Fibroblast of lung (primary cell): ENCODE measurements around the gene CYTL1. TPM values are rescaled to one million over a fixed set of nuclear protein-coding genes. Genes with fewer than 3 reads are reported as not detected.

ENCODE experiments used
- DNase-seq, 2 donors: peaks; one replicate each; pipeline versions ENCODE4 v3.0.0 to v3.0.0-alpha.2; 2010; ENCODE audit warnings: low read depth in 2 of 2
- H2AFZ ChIP-seq: 2 replicates; pipeline ENCODE4 v1.5.1; 2012; ENCODE audit warnings: low read length, control low read depth, inconsistent platforms
- H3K27ac ChIP-seq: 2 replicates; pipeline ENCODE4 v1.5.1; 2011; ENCODE audit warnings: low read length, control low read depth; ENCODE audit not compliant: insufficient read depth
- H3K27me3 ChIP-seq: 2 replicates; pipeline ENCODE4 v1.5.1; 2011; ENCODE audit warnings: mild to moderate bottlenecking, low read length; ENCODE audit not compliant: control insufficient read depth, insufficient read depth
- H3K36me3 ChIP-seq: 2 replicates; pipeline ENCODE4 v1.5.1; 2011; ENCODE audit warnings: low read length; ENCODE audit not compliant: control insufficient read depth, insufficient read depth
- H3K4me1 ChIP-seq: 2 replicates; pipeline ENCODE4 v1.5.1; 2011; ENCODE audit warnings: low read length; ENCODE audit not compliant: control insufficient read depth, insufficient read depth; ENCODE audit errors: extremely low read depth
- H3K4me2 ChIP-seq: 2 replicates; pipeline ENCODE4 v1.5.1; 2011; ENCODE audit warnings: low read length, control low read depth; ENCODE audit not compliant: insufficient read depth; ENCODE audit errors: extremely low read depth
- H3K4me3 ChIP-seq, 4 experiments: fragments of 200-600 bp in 1 of 4; sonication (generic) in 1 of 4; replicated peaks in 1 of 4; 2 replicates each; pipeline ENCODE4 v1.5.1; 2011 to 2016; ENCODE audit warnings: low read length in 4 of 4, low read depth in 3 of 4, mild to moderate bottlenecking in 3 of 4, control low read depth in 2 of 4, inconsistent platforms in 1 of 4, mixed read lengths in 1 of 4; ENCODE audit not compliant: insufficient read depth in 1 of 4; ENCODE audit errors: control extremely low read depth in 1 of 4
- H3K79me2 ChIP-seq: 2 replicates; pipeline ENCODE4 v1.5.1; 2012; ENCODE audit warnings: mild to moderate bottlenecking, low read length, inconsistent platforms; ENCODE audit not compliant: control insufficient read depth, insufficient read depth
- H3K9ac ChIP-seq: 2 replicates; pipeline ENCODE4 v1.5.1; 2011; ENCODE audit warnings: mild to moderate bottlenecking, low read length, control low read depth; ENCODE audit not compliant: insufficient read depth
- H3K9me3 ChIP-seq: 2 replicates; pipeline ENCODE4 v1.5.1; 2012; ENCODE audit warnings: low read depth, low read length; ENCODE audit not compliant: control insufficient read depth, insufficient read depth
- H4K20me1 ChIP-seq: 2 replicates; pipeline ENCODE4 v1.5.1; 2011; ENCODE audit warnings: low read length; ENCODE audit not compliant: control insufficient read depth, insufficient read depth; ENCODE audit errors: extremely low read depth
- EZH2 ChIP-seq: IDR thresholded peaks from 2 replicates; pipeline ENCODE4 v1.5.1; 2012; ENCODE audit warnings: low read length, control low read depth, mild to moderate bottlenecking; ENCODE audit errors: missing control alignments
- polyA plus RNA-seq, 2 donors: library from polyadenylated mRNA; depleted of rRNA in 1 of 2; stranded (reverse) in 1 of 2; unstranded in 1 of 2; fragments of >200 nt; gene quantifications; 2 replicates each; pipeline ENCODE4 v1.2.1, GENCODE V29; 2011 to 2012; ENCODE audit warnings: missing spikeins in 1 of 2
- total RNA-seq: library from RNA; depleted of rRNA; stranded (reverse); fragments of >200 nt; gene quantifications from 2 replicates; pipeline ENCODE4 v1.2.1, GENCODE V29; 2014
- TF ChIP-seq, protein P1 (sequence below), 2 donors: IDR thresholded peaks in 1 of 2; conservative IDR thresholded peaks in 1 of 2; 1 replicate in 1 of 2; 2 replicates in 1 of 2; pipeline ENCODE4 v1.5.1; 2011 to 2012; ENCODE audit warnings: low read length in 2 of 2, control low read depth in 1 of 2, inconsistent platforms in 1 of 2, low read depth in 1 of 2, mild to moderate bottlenecking in 1 of 2

Gene CYTL1
- total and polyA plus RNA-seq, 2 donors (not counting 1 experiment from before 2014, with no cell fraction given): 0.17 to 6.9 TPM

- Histone ChIP-seq H3K4me2 (peak overlapping the region; percentile 97), H3K79me2 (no peaks in the 10 kb centered on the region), H3K27me3 (peaks cover 8% of the 10 kb centered on the region), H3K4me1 (peaks cover 2% of the 10 kb centered on the region), H3K27ac (no peak overlapping the region), H3K4me3 (peak overlapping the region; percentile 39 to 66 (median 56)), H4K20me1 (no peaks in the 10 kb centered on the region), H3K36me3 (no peaks in the 10 kb centered on the region), H3K9ac (peak overlapping the region; percentile 48), H2AFZ (peak overlapping the region; percentile 84), H3K9me3 (no peaks in the 10 kb centered on the region)
- TF ChIP-seq, protein P1, sequence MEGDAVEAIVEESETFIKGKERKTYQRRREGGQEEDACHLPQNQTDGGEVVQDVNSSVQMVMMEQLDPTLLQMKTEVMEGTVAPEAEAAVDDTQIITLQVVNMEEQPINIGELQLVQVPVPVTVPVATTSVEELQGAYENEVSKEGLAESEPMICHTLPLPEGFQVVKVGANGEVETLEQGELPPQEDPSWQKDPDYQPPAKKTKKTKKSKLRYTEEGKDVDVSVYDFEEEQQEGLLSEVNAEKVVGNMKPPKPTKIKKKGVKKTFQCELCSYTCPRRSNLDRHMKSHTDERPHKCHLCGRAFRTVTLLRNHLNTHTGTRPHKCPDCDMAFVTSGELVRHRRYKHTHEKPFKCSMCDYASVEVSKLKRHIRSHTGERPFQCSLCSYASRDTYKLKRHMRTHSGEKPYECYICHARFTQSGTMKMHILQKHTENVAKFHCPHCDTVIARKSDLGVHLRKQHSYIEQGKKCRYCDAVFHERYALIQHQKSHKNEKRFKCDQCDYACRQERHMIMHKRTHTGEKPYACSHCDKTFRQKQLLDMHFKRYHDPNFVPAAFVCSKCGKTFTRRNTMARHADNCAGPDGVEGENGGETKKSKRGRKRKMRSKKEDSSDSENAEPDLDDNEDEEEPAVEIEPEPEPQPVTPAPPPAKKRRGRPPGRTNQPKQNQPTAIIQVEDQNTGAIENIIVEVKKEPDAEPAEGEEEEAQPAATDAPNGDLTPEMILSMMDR (conservative IDR thresholded peaks at IDR 0.05 in 1 of 2, IDR thresholded peaks at IDR 0.05 in 1 of 2; ENCODE audit: low read depth in 1 of 2, low read length in 2 of 2): peak; percentile 75 to 80
- TF ChIP-seq EZH2: no peak
- DNase-seq: peak; percentile 74 to 76
Observed at GRCh38 chr4:5050520-5051277, 31.4 kb upstream of the CYTL1 start.

GRCh38 chr4:5048721-5049120, 29.5 kb upstream of the CYTL1 start:
- Histone ChIP-seq H3K4me2 (no peak overlapping the region), H3K27me3 (peaks cover 10% of the 10 kb centered on the region), H3K4me1 (peaks cover 2% of the 10 kb centered on the region), H3K4me3 (no peak overlapping the region), H3K36me3 (no peaks in the 10 kb centered on the region), H3K9me3 (no peaks in the 10 kb centered on the region), H3K79me2 (no peaks in the 10 kb centered on the region), H2AFZ (no peak overlapping the region), H4K20me1 (no peaks in the 10 kb centered on the region), H3K9ac (no peak overlapping the region), H3K27ac (no peak overlapping the region)
- no peak for DNase-seq
- TF ChIP-seq, protein P1 (conservative IDR thresholded peaks at IDR 0.05 in 1 of 2, IDR thresholded peaks at IDR 0.05 in 1 of 2; ENCODE audit: low read depth in 1 of 2, low read length in 2 of 2): no peak
- no peak for TF ChIP-seq EZH2

DNA sequence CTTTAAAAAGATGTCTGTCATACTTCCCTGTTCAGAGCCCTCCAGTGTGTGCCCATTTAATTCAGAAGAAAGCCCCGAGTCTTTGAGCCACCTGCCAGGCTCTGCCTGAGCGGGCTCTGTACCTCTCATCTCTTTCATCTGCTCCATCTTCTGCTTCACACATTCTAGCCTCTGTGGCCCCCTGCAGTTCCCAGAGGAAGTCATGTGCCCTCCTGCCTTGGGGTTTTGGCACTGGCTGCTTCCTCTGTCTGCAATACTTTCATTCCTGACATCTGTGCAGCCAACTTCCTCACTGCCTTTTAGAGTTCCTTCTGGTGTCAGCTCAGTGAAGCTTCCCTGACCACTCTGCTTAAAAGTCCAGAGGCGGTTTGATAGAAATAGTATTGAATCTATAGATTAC, 25.8 kb upstream of the CYTL1 start:
- Histone ChIP-seq H3K79me2 (no peaks in the 10 kb centered on the region), H2AFZ (no peak overlapping the region), H3K9me3 (no peaks in the 10 kb centered on the region), H3K9ac (no peak overlapping the region), H4K20me1 (no peaks in the 10 kb centered on the region), H3K36me3 (no peaks in the 10 kb centered on the region), H3K4me2 (no peak overlapping the region), H3K4me3 (no peak overlapping the region), H3K4me1 (no peaks in the 10 kb centered on the region), H3K27ac (no peak overlapping the region), H3K27me3 (peaks cover 2% of the 10 kb centered on the region)
- no peak for DNase-seq
- TF ChIP-seq, protein P1 (conservative IDR thresholded peaks at IDR 0.05 in 1 of 2, IDR thresholded peaks at IDR 0.05 in 1 of 2; ENCODE audit: low read depth in 1 of 2, low read length in 2 of 2): no peak
- no peak for TF ChIP-seq EZH2
